Astrocyte of the spinal cord (primary cell): ENCODE data around the gene ZNF280C.

ENCODE experiments used
- DNase-seq: peaks from one replicate; pipeline ENCODE4 v3.0.0; 2011; ENCODE audit warnings: low read depth, low spot score
- H3K4me3 ChIP-seq: 2 replicates; pipeline ENCODE4 v1.5.1; 2011; ENCODE audit warnings: low read depth, mild to moderate bottlenecking, low read length, moderate library complexity
- CTCF ChIP-seq: IDR thresholded peaks from 2 replicates; pipeline ENCODE4 v1.5.1; 2012; ENCODE audit warnings: low read depth, mild to moderate bottlenecking, low read length, inconsistent platforms
- in situ Hi-C: cut with HindIII; loops from 2 replicates; pipeline ENCODE4 v1.10.0; 2017; ENCODE audit warnings: low sequenced_read_pairs

The ZNF280C gene

GRCh38 chrX:130158311-130158710 lies 110.4 kb downstream of the ZNF280C start:
- no peak for DNase-seq
- no peak for TF ChIP-seq CTCF
- no peak overlapping the region for H3K4me3 ChIP-seq
- in situ Hi-C loops, result no loop called here

- in situ Hi-C loops, result no loop called here
- no peak for TF ChIP-seq CTCF
Measured at GRCh38 chrX:130155564-130155963, 113.1 kb downstream of the ZNF280C start.

More at GRCh38 chrX:130155564-130155963, 113.1 kb downstream of the ZNF280C start:
- no peak for DNase-seq
- H3K4me3 ChIP-seq, result no peak overlapping the region
